Adrenal gland (tissue), 5 donors: ENCODE measurements around the gene EPHB1.

Source experiments
- POLR2A ChIP-seq, 2 donors: fragments of 450-650 bp; IDR thresholded peaks; one replicate each; pipeline ENCODE4 v1.6.1; 2017; ENCODE audit warnings: antibody characterized with exemption in 2 of 2, mild to moderate bottlenecking in 2 of 2, moderate library complexity in 1 of 2
- TF ChIP-seq, protein P1 (sequence below), 6 experiments: fragments of 450-650 bp in 4 of 6; fragments of 200-600 bp in 2 of 6; sonication (generic) in 1 of 6; IDR thresholded peaks; 1 replicate in 5 of 6; 2 replicates in 1 of 6; pipeline versions ENCODE4 v1.5.1 to v1.8.0; 2016 to 2021; ENCODE audit warnings: antibody characterized with exemption in 6 of 6, mild to moderate bottlenecking in 2 of 6, moderate library complexity in 1 of 6
- donor health status: DM: no; HTN: no; CAD: no.

GRCh38 chr3:134796281-134797056, 1.4 kb downstream of the EPHB1 start:
- TF ChIP-seq, protein P1, sequence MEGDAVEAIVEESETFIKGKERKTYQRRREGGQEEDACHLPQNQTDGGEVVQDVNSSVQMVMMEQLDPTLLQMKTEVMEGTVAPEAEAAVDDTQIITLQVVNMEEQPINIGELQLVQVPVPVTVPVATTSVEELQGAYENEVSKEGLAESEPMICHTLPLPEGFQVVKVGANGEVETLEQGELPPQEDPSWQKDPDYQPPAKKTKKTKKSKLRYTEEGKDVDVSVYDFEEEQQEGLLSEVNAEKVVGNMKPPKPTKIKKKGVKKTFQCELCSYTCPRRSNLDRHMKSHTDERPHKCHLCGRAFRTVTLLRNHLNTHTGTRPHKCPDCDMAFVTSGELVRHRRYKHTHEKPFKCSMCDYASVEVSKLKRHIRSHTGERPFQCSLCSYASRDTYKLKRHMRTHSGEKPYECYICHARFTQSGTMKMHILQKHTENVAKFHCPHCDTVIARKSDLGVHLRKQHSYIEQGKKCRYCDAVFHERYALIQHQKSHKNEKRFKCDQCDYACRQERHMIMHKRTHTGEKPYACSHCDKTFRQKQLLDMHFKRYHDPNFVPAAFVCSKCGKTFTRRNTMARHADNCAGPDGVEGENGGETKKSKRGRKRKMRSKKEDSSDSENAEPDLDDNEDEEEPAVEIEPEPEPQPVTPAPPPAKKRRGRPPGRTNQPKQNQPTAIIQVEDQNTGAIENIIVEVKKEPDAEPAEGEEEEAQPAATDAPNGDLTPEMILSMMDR (IDR thresholded peaks at IDR 0.05) = no peak
- no peak for TF ChIP-seq POLR2A (IDR thresholded peaks at IDR 0.05)
